ENCODE data around the gene CTXN1.
"Not testable (repeated sequence)": the region's sequence is repeated elsewhere in the genome, so short reads cannot be mapped to it uniquely, and the experiment has no call there.

GRCh38 chr19:7961082-7961481 is 35.1 kb upstream of the CTXN1 start:
- not testable (repeated sequence) for TF ChIP-seq CTCF (IDR thresholded peaks at IDR 0.05; ENCODE audit: poor library complexity); EZH2phosphoT487 (IDR thresholded peaks at IDR 0.05; ENCODE audit: low read depth, severe bottlenecking, unreplicated experiment); EZH2 (IDR thresholded peaks at IDR 0.05; ENCODE audit: borderline replicate concordance)
